ENCODE measurements around the gene ELMOD3. TPM values are rescaled to one million over a fixed set of nuclear protein-coding genes. Genes with fewer than 3 reads are reported as not detected.
"Not testable (repeated sequence)": the region's sequence is repeated elsewhere in the genome, so short reads cannot be mapped to it uniquely, and the experiment has no call there.

ELMOD3 gene
- total RNA-seq, 1 experiment from 2014 or later: 10.3 TPM

- Mint-ChIP-seq H3K27me3 (ENCODE audit: insufficient read depth, unreplicated experiment) (no peaks in the 10 kb centered on the region), H3K9me3 (ENCODE audit: unreplicated experiment) (peaks cover 17% of the 10 kb centered on the region), H3K4me3 (ENCODE audit: unreplicated experiment) (no peak overlapping the region), H3K36me3 (ENCODE audit: insufficient read depth, unreplicated experiment) (peaks cover 21% of the 10 kb centered on the region), H3K4me1 (ENCODE audit: low read depth, unreplicated experiment) (peaks cover 14% of the 10 kb centered on the region), H3K27ac (ENCODE audit: unreplicated experiment) (no peak overlapping the region)
- TF ChIP-seq CTCF (IDR thresholded peaks at IDR 0.05; ENCODE audit: insufficient read depth in 1 of 2, low read depth in 1 of 2, low read length in 1 of 2, severe bottlenecking in 1 of 2, unreplicated experiment in 1 of 2): no peak
- intact Hi-C loops (cut with micrococcal nuclease; ENCODE audit: unreplicated experiment): no loop called here
- no peaks in the 10 kb centered on the region for H3K27me3 ChIP-seq (replicated peaks; ENCODE audit: control insufficient read depth, insufficient read depth, low read length)
- peaks cover 9% of the 10 kb centered on the region for H3K4me1 ChIP-seq
- POLR2A ChIA-PET: no interaction called here
- DNase-seq: no peak
- H3K9me3 ChIP-seq: no peaks in the 10 kb centered on the region
- BruUV-seq (replicated peaks): no TSS peak
- CTCF ChIA-PET: no interaction called here
- no peak overlapping the region for H3K4me3 ChIP-seq (ENCODE audit: low read depth, low read length)
- no peaks in the 10 kb centered on the region; the same call in 1 of the 2 replicates for H3K36me3 ChIP-seq (ENCODE audit: control insufficient read depth, insufficient read depth, low read length)
These were observed 23.5 kb upstream of the ELMOD3 start for GRCh38 chr2:85330839-85331636.

GRCh38 chr2:85333877-85334276, 20.7 kb upstream of the ELMOD3 start:
- POLR2A ChIA-PET; H3K9me3 ChIP-seq; DNase-seq; BruUV-seq (replicated peaks); H3K27me3 ChIP-seq (replicated peaks; ENCODE audit: control insufficient read depth, insufficient read depth, low read length); H3K4me3 ChIP-seq (ENCODE audit: low read depth, low read length); H3K36me3 ChIP-seq (ENCODE audit: control insufficient read depth, insufficient read depth, low read length); H3K4me1 ChIP-seq; H3K4me3 Mint-ChIP-seq (ENCODE audit: unreplicated experiment); H3K4me1 Mint-ChIP-seq (ENCODE audit: low read depth, unreplicated experiment); H3K27ac Mint-ChIP-seq (ENCODE audit: unreplicated experiment); H3K36me3 Mint-ChIP-seq (ENCODE audit: insufficient read depth, unreplicated experiment); intact Hi-C loops (cut with micrococcal nuclease; ENCODE audit: unreplicated experiment); H3K27me3 Mint-ChIP-seq (ENCODE audit: insufficient read depth, unreplicated experiment); CTCF ChIA-PET: not testable (repeated sequence)
- peaks cover 17% of the 10 kb centered on the region for H3K9me3 Mint-ChIP-seq (ENCODE audit: unreplicated experiment)

- Histone ChIP-seq H3K4me1 (no peaks in the 10 kb centered on the region), H3K4me3 (ENCODE audit: low read depth, low read length) (no peak overlapping the region), H3K36me3 (ENCODE audit: control insufficient read depth, insufficient read depth, low read length) (no peaks in the 10 kb centered on the region), H3K9me3 (no peaks in the 10 kb centered on the region), H3K27me3 (replicated peaks; ENCODE audit: control insufficient read depth, insufficient read depth, low read length) (no peaks in the 10 kb centered on the region)
- CTCF ChIA-PET: no interaction called here
- Mint-ChIP-seq H3K4me1 (ENCODE audit: low read depth, unreplicated experiment) (peaks cover 7% of the 10 kb centered on the region), H3K27ac (ENCODE audit: unreplicated experiment) (no peak overlapping the region), H3K27me3 (ENCODE audit: insufficient read depth, unreplicated experiment) (no peaks in the 10 kb centered on the region), H3K4me3 (ENCODE audit: unreplicated experiment) (no peak overlapping the region), H3K9me3 (ENCODE audit: unreplicated experiment) (peaks cover 17% of the 10 kb centered on the region), H3K36me3 (ENCODE audit: insufficient read depth, unreplicated experiment) (peaks cover 5% of the 10 kb centered on the region)
- POLR2A ChIA-PET: no interaction called here
- intact Hi-C loops (cut with micrococcal nuclease; ENCODE audit: unreplicated experiment): no loop called here
- no peak for TF ChIP-seq CTCF (IDR thresholded peaks at IDR 0.05; ENCODE audit: insufficient read depth in 1 of 2, low read depth in 1 of 2, low read length in 1 of 2, severe bottlenecking in 1 of 2, unreplicated experiment in 1 of 2)
- DNase-seq: no peak
- no TSS peak for BruUV-seq (replicated peaks)
These were observed 19.6 kb upstream of the ELMOD3 start for GRCh38 chr2:85334928-85335327.

Data from Caco-2 (cell line).